SK-N-SH treated with all-trans-retinoic acid at 6 μM for 48 hours (cell line): Measurements from ENCODE around the gene SCAPER.

ENCODE experiments used
- ARNTL ChIP-seq: fragments of 450-650 bp; formaldehyde crosslinking; IDR thresholded peaks from 2 replicates; pipeline ENCODE4 v1.5.0; 2020; ENCODE audit warnings: low read depth, mild to moderate bottlenecking, moderate library complexity, borderline replicate concordance
- BACH2 ChIP-seq: fragments of 250-450 bp; sonication (Bioruptor Pico); IDR thresholded peaks from 2 replicates; pipeline ENCODE4 v1.9.0; 2021; ENCODE audit warnings: mild to moderate bottlenecking, borderline replicate concordance
- CREB5 ChIP-seq: fragments of 250-450 bp; sonication (Bioruptor Pico); IDR thresholded peaks from 2 replicates; pipeline ENCODE4 v1.5.1; 2020; ENCODE audit warnings: low read depth, mild to moderate bottlenecking, moderate library complexity
- ISL1 ChIP-seq: fragments of 250-450 bp; sonication (Bioruptor Pico); IDR thresholded peaks from 2 replicates; pipeline ENCODE4 v2.1.2; 2022; ENCODE audit warnings: mild to moderate bottlenecking, moderate library complexity
- OSR1 ChIP-seq: fragments of 250-450 bp; sonication (Bioruptor Pico); IDR thresholded peaks from 2 replicates; pipeline ENCODE4 v1.8.0; 2022; ENCODE audit warnings: moderate library complexity, mild to moderate bottlenecking, inconsistent platforms
- PPARA ChIP-seq: fragments of 250-450 bp; sonication (Bioruptor Pico); IDR thresholded peaks from 2 replicates; pipeline ENCODE4 v1.5.0; 2020; ENCODE audit warnings: mild to moderate bottlenecking, borderline replicate concordance
- RARB ChIP-seq: fragments of 250-450 bp; sonication (Bioruptor Pico); IDR thresholded peaks from 2 replicates; pipeline ENCODE4 v1.8.0; 2021; ENCODE audit warnings: mild to moderate bottlenecking, moderate library complexity
- TCF4 ChIP-seq: fragments of 250-450 bp; sonication (Bioruptor Pico); IDR thresholded peaks from 2 replicates; pipeline ENCODE4 v1.8.0; 2021; ENCODE audit warnings: mild to moderate bottlenecking, moderate library complexity, borderline replicate concordance
- TSHZ2 ChIP-seq: fragments of 250-450 bp; sonication (Bioruptor Pico); IDR thresholded peaks from 2 replicates; pipeline ENCODE4 v1.5.0; 2020; ENCODE audit warnings: mild to moderate bottlenecking, moderate library complexity
- ZNF8 ChIP-seq: fragments of 450-650 bp; formaldehyde crosslinking; IDR thresholded peaks from 2 replicates; pipeline ENCODE4 v1.5.0; 2020; ENCODE audit warnings: mild to moderate bottlenecking, moderate library complexity
- TF ChIP-seq, protein P1 (sequence below): fragments of 250-450 bp; sonication (Bioruptor Pico); IDR thresholded peaks from 2 replicates; pipeline ENCODE4 v1.8.0; 2021; ENCODE audit warnings: low read depth, mild to moderate bottlenecking, moderate library complexity, borderline replicate concordance

GRCh38 chr15:76433798-76434400 lies 471.2 kb downstream of the SCAPER start:
- TF ChIP-seq OSR1 (CRISPR knock-in tag) (no peak), PPARA (CRISPR knock-in tag) (no peak), ZNF8 (CRISPR knock-in tag) (no peak), RARB (CRISPR knock-in tag) (no peak), TSHZ2 (CRISPR knock-in tag) (no peak), TCF4 (CRISPR knock-in tag) (no peak), CREB5 (CRISPR knock-in tag) (no peak), BACH2 (no peak), ISL1 (CRISPR knock-in tag) (no peak), ARNTL (CRISPR knock-in tag) (no peak)
- TF ChIP-seq, protein P1, sequence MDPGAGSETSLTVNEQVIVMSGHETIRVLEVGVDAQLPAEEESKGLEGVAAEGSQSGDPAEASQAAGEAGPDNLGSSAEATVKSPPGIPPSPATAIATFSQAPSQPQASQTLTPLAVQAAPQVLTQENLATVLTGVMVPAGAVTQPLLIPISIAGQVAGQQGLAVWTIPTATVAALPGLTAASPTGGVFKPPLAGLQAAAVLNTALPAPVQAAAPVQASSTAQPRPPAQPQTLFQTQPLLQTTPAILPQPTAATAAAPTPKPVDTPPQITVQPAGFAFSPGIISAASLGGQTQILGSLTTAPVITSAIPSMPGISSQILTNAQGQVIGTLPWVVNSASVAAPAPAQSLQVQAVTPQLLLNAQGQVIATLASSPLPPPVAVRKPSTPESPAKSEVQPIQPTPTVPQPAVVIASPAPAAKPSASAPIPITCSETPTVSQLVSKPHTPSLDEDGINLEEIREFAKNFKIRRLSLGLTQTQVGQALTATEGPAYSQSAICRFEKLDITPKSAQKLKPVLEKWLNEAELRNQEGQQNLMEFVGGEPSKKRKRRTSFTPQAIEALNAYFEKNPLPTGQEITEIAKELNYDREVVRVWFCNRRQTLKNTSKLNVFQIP = no peak
